Activated T-helper 17 cell treated with anti-CD3 and anti-CD28 coated beads, Interleukin-2, amount 50 U/mL, for 72 hours (primary cell): ENCODE results near the gene MESP1. TPM values are rescaled to one million over a fixed set of nuclear protein-coding genes. Genes with fewer than 3 reads are reported as not detected.
A peak's percentile ranks its signal among the peaks of the same experiment; 100 is the strongest.
"Not testable (repeated sequence)": the region's sequence is repeated elsewhere in the genome, so short reads cannot be mapped to it uniquely, and the experiment has no call there.

Experiments used
- ATAC-seq: fragments of 150-1000 bp; cut with Tn5 transposase; replicated peaks from 2 replicates; pipeline ENCODE4 v1.10.0; 2021; ENCODE audit warnings: mild to moderate bottlenecking, moderate library complexity
- H3K27ac Mint-ChIP-seq: one replicate; pipeline ENCODE4 v1.8.0; 2022; ENCODE audit warnings: mixed read lengths
- H3K27me3 Mint-ChIP-seq: one replicate; pipeline ENCODE4 v1.8.0; 2022; ENCODE audit warnings: mixed read lengths
- H3K36me3 Mint-ChIP-seq: one replicate; pipeline ENCODE4 v1.8.0; 2022; ENCODE audit warnings: low read depth, mild to moderate bottlenecking, mixed read lengths
- H3K4me1 Mint-ChIP-seq: one replicate; pipeline ENCODE4 v1.8.0; 2022; ENCODE audit warnings: mixed read lengths
- H3K4me3 Mint-ChIP-seq: one replicate; pipeline ENCODE4 v1.8.0; 2022; ENCODE audit warnings: mild to moderate bottlenecking, mixed read lengths
- H3K9me3 Mint-ChIP-seq: one replicate; pipeline ENCODE4 v1.8.0; 2022; ENCODE audit warnings: mixed read lengths
- total RNA-seq, 2 donors: library from RNA; stranded (reverse); gene quantifications; one replicate each; pipeline ENCODE4 v1.2.3, GENCODE V29; 2022

The MESP1 gene, protein sequence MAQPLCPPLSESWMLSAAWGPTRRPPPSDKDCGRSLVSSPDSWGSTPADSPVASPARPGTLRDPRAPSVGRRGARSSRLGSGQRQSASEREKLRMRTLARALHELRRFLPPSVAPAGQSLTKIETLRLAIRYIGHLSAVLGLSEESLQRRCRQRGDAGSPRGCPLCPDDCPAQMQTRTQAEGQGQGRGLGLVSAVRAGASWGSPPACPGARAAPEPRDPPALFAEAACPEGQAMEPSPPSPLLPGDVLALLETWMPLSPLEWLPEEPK
- 1 to 10 TPM; 2.1 to 3.7 TPM for total RNA-seq

DNA sequence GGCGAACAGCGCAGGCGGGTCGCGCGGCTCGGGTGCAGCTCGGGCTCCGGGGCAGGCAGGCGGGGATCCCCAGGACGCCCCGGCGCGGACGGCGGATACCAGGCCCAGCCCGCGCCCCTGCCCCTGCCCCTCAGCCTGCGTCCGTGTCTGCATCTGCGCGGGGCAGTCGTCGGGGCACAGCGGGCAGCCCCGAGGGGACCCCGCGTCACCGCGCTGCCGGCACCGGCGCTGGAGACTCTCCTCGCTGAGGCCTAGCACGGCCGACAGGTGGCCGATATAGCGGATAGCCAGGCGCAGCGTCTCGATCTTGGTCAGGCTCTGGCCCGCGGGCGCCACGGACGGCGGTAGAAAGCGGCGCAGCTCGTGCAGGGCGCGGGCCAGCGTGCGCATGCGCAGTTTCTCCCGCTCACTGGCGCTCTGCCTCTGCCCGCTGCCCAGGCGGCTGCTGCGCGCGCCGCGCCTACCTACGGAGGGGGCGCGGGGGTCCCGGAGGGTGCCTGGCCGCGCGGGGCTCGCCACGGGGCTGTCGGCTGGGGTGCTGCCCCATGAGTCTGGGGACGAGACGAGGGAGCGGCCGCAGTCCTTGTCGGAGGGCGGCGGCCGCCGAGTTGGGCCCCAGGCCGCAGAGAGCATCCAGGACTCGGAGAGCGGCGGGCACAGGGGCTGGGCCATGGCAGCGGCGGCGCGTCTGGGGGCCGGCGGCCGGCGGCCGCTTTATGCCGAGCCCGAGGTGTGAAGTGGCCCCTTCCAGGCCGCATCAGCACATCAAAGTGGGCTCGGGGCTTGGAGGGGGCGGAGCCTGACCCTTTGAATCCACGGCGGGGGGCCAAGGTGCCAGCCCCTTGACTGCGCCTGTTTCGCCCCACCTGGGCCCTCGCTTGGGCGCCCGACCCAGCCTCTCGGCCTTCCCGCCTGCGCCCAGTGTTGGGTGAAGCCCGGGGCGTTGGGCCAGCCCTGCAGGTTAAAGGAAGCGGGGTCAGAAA, at the start of gene MESP1:
TSS of gene MESP1 (minus strand) at position 690 of the 983 bp plus-strand sequence. CDS start at position 672, 18 bp downstream.
- H3K4me1 Mint-ChIP-seq: no peaks in the 10 kb centered on the region
- no peaks in the 10 kb centered on the region for H3K9me3 Mint-ChIP-seq
- no peaks in the 10 kb centered on the region for H3K36me3 Mint-ChIP-seq
- ATAC-seq: peak; percentile 95
- H3K4me3 Mint-ChIP-seq: peak within 1 kb of the TSS; percentile 78
- peaks cover 4% of the 10 kb centered on the region for H3K27me3 Mint-ChIP-seq
- H3K27ac Mint-ChIP-seq: peak within 1 kb of the TSS; percentile 74

DNA sequence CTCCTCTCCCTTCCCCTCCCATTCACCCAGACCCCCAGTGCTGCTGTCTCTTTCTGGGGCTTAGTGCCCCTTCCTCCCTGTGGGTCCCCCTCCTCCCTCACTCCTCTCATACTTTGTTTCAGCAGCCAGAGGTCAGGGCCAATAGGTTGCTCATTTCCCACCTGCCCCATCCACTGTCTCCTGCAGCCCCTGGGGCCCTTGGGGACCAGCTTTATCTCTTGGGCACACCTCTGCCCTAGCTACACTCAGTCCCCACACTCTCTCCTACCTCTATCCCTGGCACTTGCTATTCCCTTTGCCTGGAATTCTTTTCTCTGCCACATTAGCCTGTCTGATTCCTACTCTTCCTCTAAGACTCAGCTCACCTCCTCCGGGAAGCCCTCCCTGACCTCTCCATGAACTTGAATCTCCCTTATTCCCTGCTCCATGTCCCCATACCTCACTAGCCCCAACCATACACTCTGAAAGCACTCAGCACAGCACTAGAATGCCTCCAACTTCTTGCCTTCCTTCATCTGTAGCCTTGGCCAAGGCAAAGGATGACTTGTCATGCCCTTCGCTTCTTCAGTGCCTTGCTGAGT, 49.0 kb upstream of the MESP1 start:
- Mint-ChIP-seq H3K36me3 (no peaks in the 10 kb centered on the region), H3K9me3 (peaks cover 5% of the 10 kb centered on the region), H3K4me1 (no peaks in the 10 kb centered on the region), H3K27ac (no peak overlapping the region), H3K4me3 (no peak overlapping the region), H3K27me3 (peaks cover 7% of the 10 kb centered on the region)
- no peak for ATAC-seq

GRCh38 chr15:89799011-89799911, 48.2 kb upstream of the MESP1 start:
- ATAC-seq: no peak
- Mint-ChIP-seq H3K27me3 (peaks cover 7% of the 10 kb centered on the region), H3K9me3 (peaks cover 5% of the 10 kb centered on the region), H3K27ac (no peak overlapping the region), H3K36me3 (no peaks in the 10 kb centered on the region), H3K4me1 (no peaks in the 10 kb centered on the region), H3K4me3 (no peak overlapping the region)

GRCh38 chr15:89797678-89798201, 46.7 kb upstream of the MESP1 start:
- Mint-ChIP-seq H3K36me3 (no peaks in the 10 kb centered on the region), H3K27me3 (peaks cover 7% of the 10 kb centered on the region), H3K4me3 (no peak overlapping the region), H3K27ac (peak overlapping the region; percentile 62), H3K4me1 (no peaks in the 10 kb centered on the region), H3K9me3 (peaks cover 5% of the 10 kb centered on the region)
- ATAC-seq: no peak

DNA sequence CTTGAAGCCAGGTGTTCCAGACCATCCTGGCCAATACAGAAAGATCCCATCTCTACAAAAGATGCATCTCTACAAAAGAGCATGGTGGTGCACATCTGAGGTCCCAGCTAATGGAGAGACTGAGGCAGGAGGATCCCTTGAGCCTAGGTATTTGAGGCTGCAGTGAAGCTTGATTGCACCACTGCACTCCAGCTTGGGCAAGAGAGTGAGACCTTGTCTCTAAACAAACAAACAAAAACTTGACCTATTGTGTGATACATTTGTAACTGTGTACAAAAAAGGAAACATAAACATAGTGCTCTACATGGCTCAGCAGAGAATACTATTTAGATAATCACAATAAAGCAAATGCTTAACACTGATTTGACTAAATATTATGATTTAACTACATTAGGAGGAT, 44.9 kb upstream of the MESP1 start:
- no peak overlapping the region for H3K4me3 Mint-ChIP-seq
- peaks cover 5% of the 10 kb centered on the region for H3K9me3 Mint-ChIP-seq
- H3K27ac Mint-ChIP-seq: no peak overlapping the region
- ATAC-seq: no peak
- H3K36me3 Mint-ChIP-seq: no peaks in the 10 kb centered on the region
- H3K27me3 Mint-ChIP-seq: no peaks in the 10 kb centered on the region
- H3K4me1 Mint-ChIP-seq: no peaks in the 10 kb centered on the region

DNA sequence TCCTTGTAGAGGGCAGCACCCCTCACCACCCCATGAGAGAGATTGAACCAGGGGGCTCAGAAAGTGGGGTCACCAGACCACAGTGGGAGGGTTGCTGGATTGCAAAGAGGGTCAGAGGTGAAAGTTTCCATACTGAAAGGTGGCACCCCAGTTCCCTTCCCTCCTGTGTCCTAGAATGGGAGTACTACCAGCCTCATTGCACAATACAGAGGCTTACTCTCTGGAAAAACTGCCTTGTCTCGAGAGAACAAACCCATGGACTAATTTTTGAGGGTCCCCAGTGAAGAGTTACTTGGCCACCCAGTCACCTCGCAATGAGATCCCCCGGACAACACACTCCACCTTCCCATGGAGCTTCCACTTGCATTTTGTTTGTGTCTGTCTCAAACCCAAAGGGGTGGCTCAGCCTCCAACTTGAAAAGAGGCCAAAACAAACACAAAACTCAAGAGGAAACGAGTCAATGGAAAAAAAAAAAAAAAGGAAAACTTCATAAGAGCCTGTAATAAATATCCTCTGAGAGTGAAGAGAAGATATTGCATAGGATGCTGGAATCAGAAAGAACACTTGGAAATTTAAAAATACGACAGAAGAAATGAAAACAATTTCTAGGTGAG, 43.7 kb upstream of the MESP1 start:
- H3K4me1 Mint-ChIP-seq: no peaks in the 10 kb centered on the region
- H3K9me3 Mint-ChIP-seq: peaks cover 5% of the 10 kb centered on the region
- H3K27ac Mint-ChIP-seq: no peak overlapping the region
- peaks cover 3% of the 10 kb centered on the region for H3K27me3 Mint-ChIP-seq
- H3K4me3 Mint-ChIP-seq: no peak overlapping the region
- ATAC-seq: no peak
- H3K36me3 Mint-ChIP-seq: no peaks in the 10 kb centered on the region

DNA sequence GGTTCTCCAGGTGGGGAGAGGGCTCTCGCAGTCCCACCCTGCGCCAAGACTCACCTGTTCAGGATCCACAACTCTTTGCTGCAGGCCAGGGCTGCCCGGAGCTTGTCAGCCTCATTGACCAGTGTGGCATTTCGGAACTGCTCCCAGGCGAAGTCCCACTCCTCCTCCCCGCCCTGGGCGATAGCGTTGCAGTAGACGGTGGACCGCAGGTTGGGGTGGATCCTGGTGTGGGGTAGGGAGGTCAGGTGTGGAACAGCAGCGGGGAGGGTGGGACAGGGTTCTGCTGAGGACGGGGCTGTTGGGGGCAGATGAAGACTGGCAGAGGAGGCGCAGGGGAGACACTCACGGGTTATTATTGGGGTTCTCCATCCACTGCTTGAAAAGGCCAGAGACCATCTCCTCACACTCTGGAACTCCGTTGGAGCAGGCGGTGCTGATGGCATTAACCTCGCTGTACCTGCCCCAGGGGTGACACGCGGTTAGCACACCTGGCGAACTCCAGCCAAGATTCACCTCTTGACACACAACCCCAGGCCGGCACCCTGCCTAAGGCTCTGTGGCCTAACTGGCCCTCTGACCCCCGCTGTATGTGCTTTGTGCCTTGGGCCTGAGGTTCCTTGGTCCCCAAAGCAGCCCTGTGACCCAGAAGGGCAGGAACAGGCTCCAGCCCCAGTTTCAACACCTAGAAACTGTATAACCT, 41.2 kb upstream of the MESP1 start:
- Mint-ChIP-seq H3K27me3 (peaks cover 3% of the 10 kb centered on the region), H3K4me3 (no peak overlapping the region), H3K27ac (no peak overlapping the region), H3K9me3 (peaks cover 3% of the 10 kb centered on the region), H3K4me1 (no peaks in the 10 kb centered on the region), H3K36me3 (no peaks in the 10 kb centered on the region)
- ATAC-seq: no peak

DNA sequence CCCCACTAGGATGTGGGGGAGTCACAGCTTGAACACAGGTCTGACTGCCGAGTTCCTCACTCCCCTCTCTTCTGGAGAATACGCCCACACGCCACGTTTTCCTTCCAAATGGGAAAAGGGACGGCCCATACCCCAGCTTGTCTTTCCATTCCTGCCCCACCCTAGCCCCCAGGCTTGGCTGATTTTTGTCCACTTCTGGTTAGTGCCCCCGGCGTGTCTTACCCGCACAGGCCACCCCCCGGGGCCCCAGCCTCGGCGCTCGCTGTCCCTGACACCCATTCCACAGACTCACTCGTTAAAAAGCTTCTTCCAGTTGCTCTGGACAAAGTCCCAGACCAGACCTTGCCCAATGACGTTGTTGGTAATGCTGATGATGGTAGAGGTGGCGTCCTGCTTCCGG, 39.6 kb upstream of the MESP1 start:
- H3K4me3 Mint-ChIP-seq: no peak overlapping the region
- H3K9me3 Mint-ChIP-seq: no peaks in the 10 kb centered on the region
- H3K4me1 Mint-ChIP-seq: no peaks in the 10 kb centered on the region
- H3K27ac Mint-ChIP-seq: no peak overlapping the region
- H3K36me3 Mint-ChIP-seq: no peaks in the 10 kb centered on the region
- no peak for ATAC-seq
- H3K27me3 Mint-ChIP-seq: peaks cover 3% of the 10 kb centered on the region

GRCh38 chr15:89790206-89790605, 39.2 kb upstream of the MESP1 start:
- H3K4me3 Mint-ChIP-seq: no peak overlapping the region
- ATAC-seq: no peak
- H3K36me3 Mint-ChIP-seq: no peaks in the 10 kb centered on the region
- H3K9me3 Mint-ChIP-seq: no peaks in the 10 kb centered on the region
- no peaks in the 10 kb centered on the region for H3K4me1 Mint-ChIP-seq
- peaks cover 3% of the 10 kb centered on the region for H3K27me3 Mint-ChIP-seq
- H3K27ac Mint-ChIP-seq: no peak overlapping the region

GRCh38 chr15:89788585-89788984, 37.5 kb upstream of the MESP1 start:
- ATAC-seq, H3K27ac Mint-ChIP-seq, H3K27me3 Mint-ChIP-seq, H3K36me3 Mint-ChIP-seq, H3K4me3 Mint-ChIP-seq, H3K4me1 Mint-ChIP-seq, H3K9me3 Mint-ChIP-seq: not testable (repeated sequence)

DNA sequence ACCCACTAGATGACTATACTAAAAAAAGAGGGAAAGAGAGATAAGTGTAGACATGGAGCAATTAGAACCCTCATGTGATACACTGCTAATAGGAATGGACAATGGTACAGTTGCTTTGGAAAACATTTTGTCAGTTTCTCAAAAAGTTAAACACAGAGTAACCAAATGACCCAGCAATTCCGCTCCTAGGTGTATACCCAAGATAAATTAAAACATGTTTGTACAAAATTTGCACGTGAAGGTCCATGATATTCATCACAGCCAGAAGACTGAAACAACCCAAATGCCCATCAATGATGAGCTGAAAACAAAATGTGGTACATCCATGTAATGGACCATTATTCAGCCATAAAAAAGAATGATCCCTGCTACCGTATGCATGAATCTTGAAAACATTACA, 36.9 kb upstream of the MESP1 start:
- ATAC-seq: no peak
- H3K27ac Mint-ChIP-seq: no peak overlapping the region
- H3K4me3 Mint-ChIP-seq: no peak overlapping the region
- H3K4me1 Mint-ChIP-seq: no peaks in the 10 kb centered on the region
- no peaks in the 10 kb centered on the region for H3K36me3 Mint-ChIP-seq
- H3K9me3 Mint-ChIP-seq: no peaks in the 10 kb centered on the region
- peaks cover 3% of the 10 kb centered on the region for H3K27me3 Mint-ChIP-seq

- Mint-ChIP-seq H3K4me3 (no peak overlapping the region), H3K4me1 (peaks cover 10% of the 10 kb centered on the region), H3K27me3 (peaks cover 3% of the 10 kb centered on the region), H3K36me3 (no peaks in the 10 kb centered on the region), H3K27ac (no peak overlapping the region), H3K9me3 (no peaks in the 10 kb centered on the region)
- no peak for ATAC-seq
These were observed 34.7 kb upstream of the MESP1 start for GRCh38 chr15:89785774-89786140.
